B cell (primary cell): ENCODE results near the gene EYA4. TPM values are rescaled to one million over a fixed set of nuclear protein-coding genes. Genes with fewer than 3 reads are reported as not detected.

Experiments
- ATAC-seq: fragments of 200-7000 bp; cut with Tn5 transposase; one replicate; pipeline ENCODE4 v1.10.0; 2021; ENCODE audit warnings: low read depth, mild to moderate bottlenecking, moderate number of reproducible peaks, moderate library complexity
- CTCF ChIA-PET: fragments of 350-600 bp; sonication (Branson Sonifier 250); formaldehyde crosslinking; loops from one replicate; lab custom pipeline; 2021; ENCODE audit warnings: antibody characterized with exemption, inconsistent platforms; lab: Charles Lee
- POLR2A ChIA-PET: fragments of 350-600 bp; sonication (Branson Sonifier 250); formaldehyde crosslinking; loops from one replicate; lab custom pipeline; 2021; ENCODE audit warnings: antibody characterized with exemption; lab: Charles Lee
- DNase-seq: peaks from one replicate; pipeline ENCODE4 v3.0.0; 2013
- H2AFZ ChIP-seq: 2 replicates; pipeline ENCODE4 v1.6.1; 2012; ENCODE audit warnings: mild to moderate bottlenecking, low read depth, low read length; ENCODE audit not compliant: insufficient read depth, poor library complexity, severe bottlenecking
- H3K27ac ChIP-seq, 2 donors: 1 replicate in 1 of 2; 2 replicates in 1 of 2; pipeline ENCODE4 v1.5.1; 2012 to 2013; ENCODE audit warnings: low read length in 2 of 2, mild to moderate bottlenecking in 2 of 2, moderate library complexity in 1 of 2
- H3K27me3 ChIP-seq, 4 experiments: fragments of 200-600 bp in 1 of 4; sonication (generic) in 1 of 4; replicated peaks in 1 of 4; 1 replicate in 2 of 4; 2 replicates in 2 of 4; pipeline versions ENCODE4 v1.6.1 to v1.7.0; 2013 to 2016; ENCODE audit warnings: low read length in 3 of 4, mild to moderate bottlenecking in 2 of 4, mixed read lengths in 1 of 4, moderate library complexity in 1 of 4; ENCODE audit not compliant: insufficient read depth in 4 of 4, control insufficient read depth in 3 of 4; ENCODE audit errors: control extremely low read depth in 1 of 4
- H3K36me3 ChIP-seq, 2 experiments: replicated peaks in 1 of 2; 1 replicate in 1 of 2; 2 replicates in 1 of 2; pipeline versions ENCODE4 v1.6.1 to v1.7.1; 2013; ENCODE audit warnings: low read length in 1 of 2; ENCODE audit not compliant: insufficient read depth in 2 of 2, control insufficient read depth in 1 of 2; ENCODE audit errors: control extremely low read depth in 1 of 2, extremely low read depth in 1 of 2
- H3K4me1 ChIP-seq, 2 donors: fragments of 200-600 bp in 1 of 2; sonication (generic) in 1 of 2; 1 replicate in 1 of 2; 2 replicates in 1 of 2; pipeline versions ENCODE4 v1.5.1 to v1.6.1; 2013 to 2017; ENCODE audit warnings: low read length in 2 of 2; ENCODE audit not compliant: control insufficient read depth in 2 of 2, insufficient read depth in 2 of 2
- H3K4me2 ChIP-seq: replicated peaks from 2 replicates; pipeline ENCODE3; 2012; ENCODE audit warnings: mild to moderate bottlenecking, low read depth, low read length; ENCODE audit not compliant: poor library complexity, severe bottlenecking
- H3K4me3 ChIP-seq, 5 experiments: fragments of 200-600 bp in 1 of 5; sonication (generic) in 1 of 5; 1 replicate in 3 of 5; 2 replicates in 2 of 5; pipeline versions ENCODE4 v1.5.1 to v1.7.0; 2011 to 2016; ENCODE audit warnings: low read length in 4 of 5, mild to moderate bottlenecking in 4 of 5, low read depth in 2 of 5, control low read depth in 1 of 5, moderate library complexity in 1 of 5; ENCODE audit not compliant: insufficient read depth in 1 of 5; ENCODE audit errors: control extremely low read depth in 1 of 5, extremely low read depth in 1 of 5
- H3K79me2 ChIP-seq: fragments of 200-600 bp; sonication (generic); one replicate; pipeline ENCODE4 v1.6.0; 2016; ENCODE audit warnings: low read length; ENCODE audit not compliant: control insufficient read depth, insufficient read depth
- H3K9ac ChIP-seq: fragments of 200-600 bp; sonication (generic); 2 replicates; pipeline ENCODE4 v1.6.1; 2017; ENCODE audit warnings: mild to moderate bottlenecking, low read length, moderate library complexity
- H3K9me3 ChIP-seq, 3 donors: one replicate each; pipeline versions ENCODE4 v1.6.1 to v1.7.1; 2013; ENCODE audit warnings: low read length in 2 of 3; ENCODE audit not compliant: control insufficient read depth in 2 of 3, insufficient read depth in 1 of 3; ENCODE audit errors: control extremely low read depth in 1 of 3
- H4K20me1 ChIP-seq: 2 replicates; pipeline ENCODE4 v1.6.0; 2012; ENCODE audit warnings: mild to moderate bottlenecking, low read length; ENCODE audit not compliant: insufficient read depth, control insufficient read depth, poor library complexity, severe bottlenecking
- H3K27ac Mint-ChIP-seq: one replicate; pipeline ENCODE4 v1.8.0; 2021; ENCODE audit warnings: mixed read lengths
- H3K27me3 Mint-ChIP-seq: one replicate; pipeline ENCODE4 v1.8.0; 2021; ENCODE audit warnings: mixed read lengths
- H3K4me1 Mint-ChIP-seq: one replicate; pipeline ENCODE4 v1.8.0; 2021; ENCODE audit warnings: mixed read lengths
- H3K4me3 Mint-ChIP-seq: one replicate; pipeline ENCODE4 v1.8.0; 2021; ENCODE audit warnings: mixed read lengths
- H3K9me3 Mint-ChIP-seq: one replicate; pipeline ENCODE4 v1.8.0; 2022; ENCODE audit warnings: mixed read lengths; ENCODE audit not compliant: insufficient read depth
- CTCF ChIP-seq: fragments of 200-600 bp; IDR thresholded peaks from one replicate; pipeline ENCODE4 v1.8.0; 2022; ENCODE audit warnings: antibody characterized with exemption, mild to moderate bottlenecking
- EZH2 ChIP-seq: IDR thresholded peaks from 2 replicates; pipeline ENCODE4 v1.6.1; 2012; ENCODE audit warnings: borderline replicate concordance, low read depth, mild to moderate bottlenecking, moderate library complexity, low read length; ENCODE audit not compliant: insufficient read depth, poor library complexity, severe bottlenecking
- WGBS: methylation state at CpG from one replicate; pipeline ENCODE4 v1.1.5; 2013; ENCODE audit warnings: missing lambda C conversion rate; ENCODE audit not compliant: insufficient coverage; 5-methylcytosine and 5-hydroxymethylcytosine counted together
- intact Hi-C: fragments of 100-400 bp; cut with micrococcal nuclease; formaldehyde crosslinking; loops from one replicate; pipeline ENCODE4 v1.10.0; 2022
- polyA plus RNA-seq: library from polyadenylated mRNA; depleted of rRNA; stranded (reverse); fragments of >200 nt; gene quantifications from 2 replicates; pipeline ENCODE4 v1.2.3, GENCODE V29; 2012
- total RNA-seq, 2 donors: library from RNA; stranded (reverse); fragments of 120-200 nt in 1 of 2; gene quantifications; 1 replicate in 1 of 2; 2 replicates in 1 of 2; pipeline versions ENCODE4 v1.2.3 to v1.2.4, GENCODE V29; 2013 to 2022

Gene EYA4
- total and polyA plus RNA-seq, 2 donors (not counting 1 experiment from before 2014, with no cell fraction given), result 0.49 TPM; not detected in 1

GRCh38 chr6:133208183-133208755, 32.9 kb upstream of the EYA4 start:
- Histone ChIP-seq H3K4me1 (no peaks in the 10 kb centered on the region), H4K20me1 (no peaks in the 10 kb centered on the region), H3K9ac (no peak overlapping the region), H2AFZ (no peak overlapping the region), H3K9me3 (peaks cover 0 to 4% (median 0%) of the 10 kb centered on the region in 3 donors), H3K36me3 (no peaks in the 10 kb centered on the region), H3K79me2 (no peaks in the 10 kb centered on the region), H3K4me3 (no peak overlapping the region), H3K27me3 (no peaks in the 10 kb centered on the region), H3K27ac (no peak overlapping the region), H3K4me2 (no peak overlapping the region)
- intact Hi-C loops, result no loop called here
- no peak overlapping the region for H3K4me3 Mint-ChIP-seq
- ATAC-seq, result no peak
- peaks cover 4% of the 10 kb centered on the region for H3K27me3 Mint-ChIP-seq
- peaks cover 7% of the 10 kb centered on the region for H3K9me3 Mint-ChIP-seq
- CTCF ChIA-PET, result no interaction called here
- DNase-seq, result no peak
- WGBS, result 96% methylated on average over 2 of the region's 4 CpGs
- H3K4me1 Mint-ChIP-seq, result no peaks in the 10 kb centered on the region
- TF ChIP-seq EZH2, result no peak
- TF ChIP-seq CTCF, result no peak
- POLR2A ChIA-PET, result no interaction called here
- H3K27ac Mint-ChIP-seq, result no peak overlapping the region

GRCh38 chr6:133214267-133214666, 26.9 kb upstream of the EYA4 start:
- no peaks in the 10 kb centered on the region for H3K36me3 ChIP-seq
- intact Hi-C loops, result no loop called here
- H3K27ac ChIP-seq, result no peak overlapping the region
- DNase-seq (no peak), ATAC-seq (no peak)
- TF ChIP-seq EZH2 (no peak), CTCF (no peak)
- no peaks in the 10 kb centered on the region for H3K79me2 ChIP-seq
- no peak overlapping the region for H3K4me3 ChIP-seq
- peaks cover 0 to 3% (median 0%) of the 10 kb centered on the region in 3 donors for H3K9me3 ChIP-seq
- POLR2A ChIA-PET, result no interaction called here
- no CpG with 5 or more reads among the region's 2 CpGs for WGBS
- H3K4me1 ChIP-seq, result no peaks in the 10 kb centered on the region
- Mint-ChIP-seq H3K9me3 (peaks cover 5% of the 10 kb centered on the region), H3K27me3 (peaks cover 4% of the 10 kb centered on the region), H3K4me1 (no peaks in the 10 kb centered on the region), H3K4me3 (no peak overlapping the region), H3K27ac (no peak overlapping the region)
- CTCF ChIA-PET, result no interaction called here
- no peaks in the 10 kb centered on the region for H3K27me3 ChIP-seq
- H4K20me1 ChIP-seq, result no peaks in the 10 kb centered on the region
- H3K4me2 ChIP-seq, result no peak overlapping the region
- H2AFZ ChIP-seq, result no peak overlapping the region
- no peak overlapping the region for H3K9ac ChIP-seq
